Activated CD4-positive, alpha-beta T cell treated with anti-CD3 and anti-CD28 coated beads for 4 hours (primary cell): ENCODE data around the gene CACNA1C.
A peak's percentile ranks its signal among the peaks of the same experiment; 100 is the strongest.

ENCODE experiments used
- DNase-seq, 2 donors: peaks; one replicate each; pipeline ENCODE4 v3.0.0-alpha.2; 2020

Gene CACNA1C

DNA sequence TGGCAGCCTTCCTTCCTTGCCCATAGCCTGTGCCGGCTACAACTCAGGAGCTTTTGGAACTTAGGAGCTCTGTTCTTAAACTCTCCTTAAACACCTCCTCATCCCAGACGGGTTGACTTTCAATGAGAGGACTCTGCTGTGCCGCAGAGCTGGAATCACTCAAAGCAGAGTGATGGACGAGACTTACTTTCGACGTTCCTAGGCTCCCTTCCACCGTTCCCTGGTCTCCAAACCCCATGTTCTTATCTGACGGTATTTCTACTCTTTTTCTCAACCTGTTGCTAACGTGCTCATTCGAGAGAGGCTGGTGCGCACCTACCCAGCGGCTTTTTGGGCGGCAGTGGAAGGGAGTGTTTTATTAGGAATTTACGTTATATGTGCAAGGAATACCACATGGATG is 232.7 kb downstream of the CACNA1C start:
- DNase-seq: no peak

DNA sequence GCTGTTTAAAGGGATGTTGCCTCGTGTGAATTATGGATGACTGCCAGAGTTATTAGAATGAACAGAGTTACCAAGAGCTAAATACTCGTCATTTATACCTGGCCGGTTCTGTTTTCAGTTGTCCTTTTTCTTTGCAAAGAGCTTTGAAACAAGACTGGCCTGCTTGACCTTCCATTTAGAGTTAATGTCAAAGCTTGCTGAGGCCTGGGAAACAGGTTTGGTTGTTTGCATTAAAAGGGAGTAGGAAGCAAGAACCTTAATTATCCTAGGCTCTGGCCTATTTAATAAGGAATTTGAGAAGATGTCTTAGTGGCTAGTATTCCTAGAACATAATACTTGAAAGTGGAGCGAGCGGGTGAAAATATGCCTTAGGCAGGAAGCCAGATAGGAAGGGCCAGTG is 233.3 kb downstream of the CACNA1C start:
- no peak for DNase-seq

DNA sequence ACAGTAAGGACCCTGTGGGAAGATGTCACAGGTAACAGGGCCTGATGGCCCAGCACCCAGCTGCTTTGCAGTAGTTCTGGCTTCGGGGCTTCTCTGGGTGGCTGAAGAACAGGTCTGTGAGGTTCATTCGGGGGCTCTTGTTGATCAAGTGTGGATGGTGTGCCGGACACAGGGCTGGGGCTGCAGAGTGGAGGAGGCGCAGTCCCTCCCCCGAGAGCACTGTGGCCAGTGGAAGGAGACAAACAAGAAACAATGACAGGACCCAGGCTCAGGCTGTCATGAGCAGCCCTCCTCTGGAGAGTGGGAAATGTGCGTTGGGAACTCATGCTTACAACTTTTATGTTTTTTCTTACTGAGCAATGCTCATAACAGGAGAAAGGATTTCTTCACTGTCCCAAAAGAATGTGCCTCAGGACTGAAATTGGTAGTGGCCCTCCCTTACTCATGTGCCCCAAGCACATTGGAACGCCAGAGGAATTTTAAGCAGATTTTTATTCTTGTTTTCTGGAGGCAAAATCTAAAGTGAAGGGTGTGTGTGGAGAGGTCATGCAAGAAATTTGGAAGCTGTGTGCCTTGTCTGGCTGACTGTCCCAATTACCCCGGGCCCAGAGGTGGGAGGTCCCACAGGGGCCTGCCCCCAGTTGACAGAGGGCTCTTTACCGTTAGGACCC is 233.8 kb downstream of the CACNA1C start:
- no peak for DNase-seq

DNA sequence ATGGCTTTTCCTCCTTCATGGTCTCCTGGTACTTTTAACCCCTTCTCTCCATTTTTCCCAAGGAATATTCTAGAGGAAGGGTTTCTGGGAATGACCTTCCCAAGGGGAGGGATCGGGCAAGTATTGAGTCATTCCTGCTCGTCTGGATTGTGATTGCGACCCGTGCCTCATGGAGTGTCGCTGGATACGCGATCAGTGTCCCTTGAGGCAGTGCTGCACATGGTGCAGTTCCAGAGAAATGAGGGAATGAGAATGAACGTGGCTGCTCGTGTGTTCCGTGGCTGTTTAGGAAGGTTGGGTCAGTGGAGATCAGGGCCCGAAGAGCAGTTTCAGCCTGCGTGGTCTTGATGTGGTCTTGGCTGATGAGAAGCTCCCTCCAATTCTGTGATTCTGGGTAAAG is 234.4 kb downstream of the CACNA1C start:
- no peak for DNase-seq

DNA sequence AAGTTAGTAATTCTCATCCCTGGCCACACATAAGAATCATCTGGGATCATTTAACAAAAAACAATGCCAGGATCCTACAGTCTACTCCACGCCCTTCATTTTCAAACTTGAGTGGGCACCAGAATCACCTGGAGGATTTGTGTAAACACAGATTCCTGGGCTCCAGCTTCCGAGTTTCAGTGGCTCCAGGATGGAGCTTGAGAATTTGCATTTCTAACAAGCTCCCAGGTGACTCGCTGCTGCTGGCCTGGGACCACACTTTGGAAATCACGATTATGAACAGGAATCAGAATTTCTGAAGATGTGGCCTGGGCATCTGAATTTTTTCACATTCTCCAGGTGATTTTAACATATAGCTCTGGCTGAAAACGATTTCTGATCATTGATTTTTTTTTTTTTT is 234.8 kb downstream of the CACNA1C start:
- DNase-seq: no peak

DNA sequence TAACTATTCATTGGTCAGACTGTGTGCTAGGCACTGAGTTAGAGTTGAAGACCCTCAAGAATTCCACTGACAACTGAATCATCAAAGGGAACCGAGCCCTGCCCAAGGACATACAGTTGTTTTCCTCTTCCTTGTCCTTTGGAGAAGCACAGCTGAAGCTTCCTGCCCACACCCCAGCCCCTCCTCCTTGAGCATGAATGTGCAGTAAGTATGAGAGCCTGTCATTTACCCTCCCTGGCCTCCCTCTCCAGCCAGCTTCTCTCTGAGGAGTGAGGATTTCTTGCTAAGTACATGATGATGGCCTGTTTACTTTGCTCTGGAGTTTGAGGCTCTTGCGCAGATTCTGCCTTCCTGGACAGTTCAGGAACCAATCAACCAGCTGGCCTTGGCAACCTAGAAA is 235.2 kb downstream of the CACNA1C start:
- DNase-seq: no peak

DNA sequence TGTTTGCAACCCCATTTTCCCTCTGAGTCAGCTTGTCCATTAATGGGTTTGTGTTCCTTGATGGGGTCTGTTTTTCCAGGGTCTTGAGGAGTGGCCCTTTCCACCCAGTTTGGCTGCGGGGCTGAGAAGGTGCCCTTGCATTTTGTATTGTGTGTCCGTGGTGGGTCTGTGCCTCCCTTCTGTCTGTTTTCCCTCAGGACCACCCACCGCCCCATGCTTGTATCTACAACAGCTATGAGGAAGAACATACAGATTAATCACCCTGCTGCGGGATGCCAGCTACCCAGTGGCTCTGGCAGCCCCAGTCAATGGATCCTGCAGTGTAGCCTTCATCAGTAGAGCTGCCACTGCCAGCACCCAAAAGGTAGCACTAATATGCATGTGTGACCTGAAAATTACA is 235.7 kb downstream of the CACNA1C start:
- DNase-seq: no peak

DNA sequence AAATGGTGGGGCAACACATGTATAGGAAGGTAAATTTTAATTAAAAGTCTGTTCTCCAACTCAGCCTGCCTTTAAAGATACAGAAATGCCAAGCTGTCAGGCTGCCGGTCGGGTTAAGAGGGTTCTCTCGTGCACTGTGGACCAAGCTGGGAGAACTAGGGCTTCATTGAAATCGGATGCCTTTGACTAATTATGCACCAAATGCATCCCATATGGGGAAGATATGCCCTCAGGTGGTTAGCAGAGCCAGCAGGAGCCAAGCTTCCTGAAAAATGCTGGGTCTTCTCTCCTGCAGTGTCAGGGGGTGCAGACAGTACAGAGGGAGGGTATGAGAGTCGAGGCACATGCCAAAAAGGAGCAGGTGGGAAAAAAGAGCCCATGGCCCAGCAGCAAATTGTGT is 236.1 kb downstream of the CACNA1C start:
- DNase-seq: no peak

DNA sequence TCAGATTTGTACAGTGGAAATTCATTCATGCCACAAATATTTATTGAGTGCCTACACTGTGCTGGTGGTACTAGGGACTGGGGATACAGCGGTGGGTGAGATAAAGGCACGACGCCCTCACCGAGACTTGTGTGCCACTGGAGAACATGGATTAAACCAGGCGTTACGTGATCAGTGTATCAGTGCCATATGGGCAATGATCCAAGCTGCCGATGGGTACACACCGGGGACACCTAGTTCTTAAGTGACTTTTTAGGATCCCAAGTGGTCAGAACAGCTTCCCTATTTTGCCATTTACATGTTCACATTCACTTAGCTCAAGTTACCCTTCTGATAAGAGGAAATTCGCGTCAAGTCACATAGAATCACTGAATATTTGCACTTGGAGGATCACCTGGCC is 236.7 kb downstream of the CACNA1C start:
- no peak for DNase-seq

DNA sequence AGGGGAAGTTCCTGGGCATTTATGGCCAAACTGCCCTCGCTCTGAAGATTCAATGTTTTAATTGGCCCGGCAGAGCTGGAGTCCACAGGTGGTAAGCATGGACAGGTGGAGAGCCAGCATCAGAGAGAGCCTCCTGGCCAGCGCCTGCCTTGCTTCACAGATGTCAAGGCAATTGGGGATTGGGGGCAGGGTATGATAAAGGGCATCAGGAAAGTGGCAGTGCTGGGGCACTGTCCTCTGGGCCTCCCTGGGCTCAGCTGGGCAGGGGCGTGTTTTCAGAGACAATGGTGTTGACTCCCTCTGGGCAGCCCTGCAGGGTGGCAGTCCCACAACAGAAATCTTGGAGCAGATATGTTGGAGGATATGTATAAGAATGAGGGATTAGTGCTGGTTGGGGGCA is 237.3 kb downstream of the CACNA1C start:
- no peak for DNase-seq

DNA sequence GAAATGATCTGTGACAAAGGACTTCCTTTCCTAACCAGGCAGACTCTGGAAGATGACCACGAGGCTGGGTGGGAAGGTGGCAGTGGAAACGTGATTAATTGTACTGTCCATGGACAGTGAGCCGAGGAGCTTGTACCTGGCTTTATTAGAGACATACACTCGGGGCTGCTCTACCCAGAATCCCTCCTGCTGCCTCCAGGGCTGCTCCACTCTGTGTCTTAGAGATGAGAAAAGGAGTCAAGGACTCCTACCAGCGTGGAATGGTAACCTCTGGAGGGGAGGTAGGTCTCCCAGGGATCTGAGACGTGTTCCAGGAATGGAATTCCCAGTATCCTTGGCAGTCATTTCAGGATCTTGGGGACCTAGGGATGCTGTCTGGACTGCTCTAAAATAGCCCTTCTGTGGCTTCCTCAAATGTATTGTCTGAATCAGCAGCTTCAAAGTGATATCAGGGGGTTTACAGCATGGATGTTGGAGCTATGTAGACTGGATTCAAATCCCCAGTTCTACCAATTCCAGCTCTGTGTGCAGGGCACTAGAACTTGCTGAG is 237.8 kb downstream of the CACNA1C start:
- no peak for DNase-seq

DNA sequence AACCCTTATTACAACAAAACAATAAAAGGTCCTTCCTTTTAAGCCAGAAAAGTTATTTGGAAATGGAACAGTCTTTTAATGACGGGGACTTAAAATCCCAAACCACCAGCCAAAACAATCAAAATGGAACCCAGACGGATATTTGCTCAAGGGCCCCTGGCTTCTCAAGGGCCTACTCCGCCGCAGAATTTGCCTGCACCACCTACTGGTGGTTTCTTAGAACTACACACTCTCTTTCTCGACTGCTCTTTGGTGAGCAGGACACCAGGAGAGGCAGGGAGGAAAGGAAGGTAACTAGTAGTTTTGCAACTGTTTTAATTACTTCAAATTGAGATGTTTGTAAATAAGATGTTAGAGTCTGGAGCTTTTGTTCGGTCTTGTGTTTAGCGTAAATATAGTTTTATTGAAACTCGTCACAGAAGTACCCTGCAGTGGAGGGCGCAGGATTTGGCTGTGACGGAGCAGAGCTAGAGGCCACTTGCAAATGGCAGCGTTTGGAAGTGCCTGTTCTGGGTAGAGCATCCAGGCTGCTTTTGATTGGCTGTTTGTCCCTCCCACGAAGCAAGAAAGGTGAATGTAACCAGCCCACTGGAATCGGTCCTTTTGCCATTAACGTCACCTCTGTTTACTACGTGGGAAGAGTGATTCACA is 238.5 kb downstream of the CACNA1C start:
- DNase-seq: peak in 1 of 2 donors; percentile 11

DNA sequence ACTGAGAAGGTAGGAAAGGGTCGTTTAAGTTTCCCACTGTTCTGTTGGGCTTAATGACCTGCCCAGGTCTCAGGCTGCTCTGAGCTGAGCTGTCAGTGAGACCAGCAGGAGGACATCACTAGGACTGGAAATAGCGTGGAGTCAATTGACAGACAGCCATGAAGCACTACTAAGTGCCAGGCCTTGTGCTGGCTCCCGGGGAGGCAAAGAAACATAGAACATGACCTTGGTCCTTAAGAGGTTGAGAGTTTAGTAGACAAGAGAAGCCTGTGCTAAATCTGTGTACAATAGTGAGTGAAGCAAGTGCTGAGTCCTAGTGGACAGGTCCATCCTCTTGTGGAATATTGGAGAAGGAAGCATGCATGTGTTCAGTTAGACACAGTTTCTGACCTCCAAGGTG is 239.2 kb downstream of the CACNA1C start:
- DNase-seq: no peak

DNA sequence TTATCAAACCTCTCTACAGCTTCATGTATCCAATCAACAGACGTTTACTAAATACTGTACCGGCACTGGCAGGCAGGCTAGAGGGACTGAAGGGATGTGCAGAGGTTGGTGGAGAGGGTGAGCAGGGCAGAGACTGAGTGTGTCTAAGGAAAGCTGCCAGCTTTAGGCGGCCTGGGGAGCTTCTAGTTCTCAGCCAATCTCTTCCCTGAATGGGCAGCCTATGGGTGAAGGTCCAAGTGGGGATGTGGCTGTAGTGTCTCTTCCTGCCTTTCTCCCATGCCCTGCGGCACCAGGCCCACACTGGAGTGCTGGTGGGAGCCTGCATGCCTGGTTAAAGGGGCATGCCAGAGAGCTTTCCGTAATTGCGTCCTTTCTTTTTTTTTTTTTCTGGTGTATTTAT is 239.8 kb downstream of the CACNA1C start:
- no peak for DNase-seq

DNA sequence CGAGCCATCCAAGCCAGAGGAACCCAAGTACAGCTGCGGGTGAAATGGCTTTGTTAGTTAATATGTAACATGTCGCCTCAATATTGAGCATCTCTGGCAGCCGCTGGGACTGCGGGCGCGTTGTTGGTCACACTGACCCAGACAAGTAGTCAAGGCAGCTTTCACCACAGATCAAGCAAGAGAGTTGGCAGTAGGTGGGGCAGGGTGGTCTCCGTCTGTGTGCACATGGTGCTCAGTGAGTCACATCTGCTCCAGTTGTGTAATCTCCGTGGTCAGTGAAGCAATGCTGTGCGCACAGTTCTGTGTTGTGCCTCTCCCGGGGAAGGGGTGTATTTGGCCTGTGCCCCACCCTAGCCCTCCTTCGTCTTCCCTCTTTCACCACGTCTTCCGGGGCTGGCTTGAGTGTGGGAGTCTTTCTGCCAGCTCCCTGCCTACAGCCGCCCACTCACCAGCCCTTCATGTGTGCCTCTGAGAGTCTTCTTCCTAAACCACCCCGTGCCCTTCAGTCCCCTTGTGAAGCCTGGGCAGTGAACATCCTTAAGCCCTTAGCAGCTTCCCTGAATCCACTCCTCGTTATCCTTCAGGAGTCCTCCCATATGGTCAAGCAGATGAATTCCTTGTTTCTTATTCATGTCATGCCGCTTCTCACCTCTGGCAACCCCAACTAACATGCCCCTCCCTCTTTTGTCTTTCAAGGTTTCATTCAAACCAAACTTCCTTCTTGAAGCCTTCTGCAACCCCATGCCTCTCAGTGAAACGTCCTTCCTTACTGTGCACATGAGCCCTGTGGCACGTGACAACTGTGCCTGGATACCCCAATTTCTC is 242.1 kb downstream of the CACNA1C start:
- no peak for DNase-seq

DNA sequence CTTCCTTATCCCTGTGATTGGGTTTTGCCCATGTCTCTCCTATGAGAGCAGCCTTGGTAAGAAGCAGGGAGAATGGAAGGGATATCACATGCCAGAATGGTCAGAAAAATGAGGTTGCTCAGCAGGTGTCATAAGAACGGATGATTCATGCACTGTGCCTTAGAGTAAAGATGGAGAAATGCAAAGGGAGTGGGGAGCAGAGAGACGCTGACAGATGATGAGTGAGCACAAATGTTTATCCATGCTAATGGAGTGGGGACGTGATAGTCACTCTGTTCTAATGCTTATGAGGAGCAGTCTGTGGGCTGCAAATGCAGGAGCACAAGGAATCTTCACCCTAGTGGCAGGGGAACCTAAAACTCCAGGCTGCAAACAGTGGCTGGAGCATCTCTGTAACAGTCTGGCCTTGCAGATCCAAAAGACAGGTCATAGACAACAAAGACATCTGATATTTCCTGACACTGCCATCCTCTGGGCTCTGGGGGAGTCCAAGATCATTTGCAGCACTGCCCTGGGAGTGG is 243.2 kb downstream of the CACNA1C start:
- no peak for DNase-seq

DNA sequence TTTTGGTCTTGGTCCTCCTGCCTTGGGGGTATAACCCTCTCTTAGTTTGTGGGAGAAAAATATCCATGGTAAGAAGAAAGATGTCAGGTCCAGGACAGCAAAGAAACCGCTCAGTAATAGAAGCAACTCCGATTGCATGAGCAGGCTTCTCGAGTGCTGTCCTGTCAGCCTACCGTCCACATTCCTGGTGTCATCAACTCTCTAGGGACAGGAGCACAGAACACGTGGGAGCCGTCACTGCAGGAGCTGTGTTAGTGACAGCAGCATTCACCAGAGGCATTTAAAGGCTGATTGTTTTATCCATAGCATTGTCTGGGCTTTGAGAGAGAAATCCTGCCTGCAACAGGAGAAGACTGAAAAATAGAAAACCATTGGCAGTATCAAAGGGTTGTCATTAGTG is 244.2 kb downstream of the CACNA1C start:
- no peak for DNase-seq

DNA sequence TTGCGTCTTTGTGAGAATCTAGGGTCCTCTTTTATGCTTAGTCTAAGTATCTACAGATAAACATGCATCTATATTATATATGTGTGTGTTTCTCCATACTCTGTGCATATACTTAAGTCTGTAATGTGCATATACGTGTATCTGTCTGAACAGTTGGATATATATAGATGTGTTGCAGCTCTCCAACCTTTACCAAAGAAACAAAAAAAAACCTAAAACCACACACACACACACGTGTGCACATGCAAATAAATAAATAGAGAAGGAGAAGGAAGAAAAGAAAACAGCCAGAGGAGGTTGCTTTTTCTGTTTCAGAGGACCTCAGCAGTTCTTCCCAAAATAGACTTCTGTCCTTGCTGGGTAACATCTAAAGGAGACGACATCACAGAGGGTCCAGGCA is 244.9 kb downstream of the CACNA1C start:
- no peak for DNase-seq

DNA sequence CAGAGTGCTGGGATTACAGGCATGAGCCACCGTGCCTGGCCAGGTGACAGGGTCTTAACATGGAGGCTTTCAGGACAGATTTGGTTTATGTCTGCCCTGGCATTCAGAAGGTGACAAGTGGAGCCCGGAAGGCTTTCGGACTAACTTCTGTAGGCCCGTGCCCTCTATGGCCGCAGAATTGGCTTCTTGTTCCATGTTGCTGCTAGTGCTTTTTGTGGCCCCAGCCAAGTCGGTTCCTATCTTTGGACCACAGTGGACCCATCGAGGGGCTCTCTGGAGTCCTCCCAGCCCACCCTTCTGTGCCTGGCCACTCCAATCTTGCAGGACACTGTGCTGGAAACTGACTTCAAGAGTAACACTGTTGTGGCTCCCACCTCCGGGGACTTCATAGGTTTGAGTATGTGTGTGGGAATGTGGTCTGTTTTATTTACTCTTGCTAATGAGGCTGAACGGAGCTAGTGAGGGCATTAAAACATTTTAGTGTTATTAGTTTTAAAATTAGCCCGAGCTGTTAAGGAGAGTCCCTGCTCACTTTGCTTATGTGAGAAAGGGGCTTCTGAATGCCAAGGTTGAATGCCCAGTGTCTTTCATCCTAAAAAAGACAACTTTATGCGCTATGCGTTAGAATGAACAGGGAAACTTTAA is 245.9 kb downstream of the CACNA1C start:
- no peak for DNase-seq

DNA sequence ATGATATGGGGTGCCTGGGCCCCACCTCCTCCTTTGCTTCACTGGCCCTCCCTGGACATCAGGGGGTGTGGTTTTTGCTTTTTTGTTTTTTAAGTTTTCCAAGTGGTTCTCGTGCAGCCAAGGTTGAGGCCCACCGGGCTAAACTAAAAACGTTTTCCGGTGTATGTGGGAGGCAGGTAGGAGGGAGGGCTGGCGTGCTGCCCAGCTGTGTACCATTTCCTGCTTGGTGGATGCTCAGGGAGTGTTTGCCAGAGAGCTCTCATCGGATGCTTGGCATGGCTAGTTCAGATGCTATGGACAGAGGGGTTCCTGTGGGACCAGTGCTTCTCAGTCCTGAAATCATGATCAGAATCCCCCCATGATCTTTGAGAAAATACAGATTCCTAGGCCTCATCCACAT is 246.4 kb downstream of the CACNA1C start:
- DNase-seq: no peak

DNA sequence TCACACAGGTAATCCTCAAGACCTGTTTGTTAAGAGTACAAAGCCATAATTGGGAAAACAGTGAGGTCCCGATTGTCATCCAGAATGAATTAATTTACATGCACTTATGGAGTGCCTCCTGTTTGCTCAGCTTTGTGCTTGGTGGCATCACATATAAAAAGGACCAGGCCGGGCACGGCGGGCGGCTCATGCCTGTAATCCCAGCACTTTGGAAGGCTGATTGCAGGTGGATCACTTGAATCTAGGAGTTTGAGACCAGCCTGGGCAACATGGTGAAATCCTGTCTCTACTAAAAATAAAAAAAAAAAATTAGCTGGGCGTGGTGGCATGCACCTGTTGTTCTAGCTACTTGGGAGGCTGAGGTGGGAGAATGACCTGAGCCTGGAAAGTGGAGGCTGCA is 247.4 kb downstream of the CACNA1C start:
- DNase-seq: no peak

DNA sequence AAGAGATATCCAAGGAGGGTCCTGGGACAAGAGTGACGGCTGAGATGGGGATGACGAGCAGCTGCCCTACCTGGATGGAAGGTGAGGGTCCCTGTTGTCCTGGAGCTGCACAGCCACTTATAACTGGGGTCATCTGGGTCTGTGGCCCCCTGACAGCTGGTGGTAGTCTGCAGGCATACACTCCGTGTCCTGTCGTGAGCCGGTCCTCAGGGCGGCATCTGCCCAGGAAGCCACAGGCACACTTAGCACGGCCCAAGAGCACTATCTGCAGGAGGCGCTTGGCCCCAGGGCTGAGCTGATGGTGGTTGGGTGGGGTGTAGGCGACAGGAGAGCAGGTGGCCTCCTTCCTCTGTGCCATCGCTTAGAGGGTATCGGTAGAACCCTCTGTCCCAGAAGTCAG is 248.1 kb downstream of the CACNA1C start:
- DNase-seq: no peak
